Measurements from ENCODE around the gene PPP2R5A.

PPP2R5A gene

GRCh38 chr1:212401838-212402582 lies 116.8 kb downstream of the PPP2R5A start:
- no peak for TF ChIP-seq CTCF (conservative IDR thresholded peaks at IDR 0.05)
- no peak overlapping the region for H3K27ac ChIP-seq

- no peak overlapping the region for H3K27ac ChIP-seq
- TF ChIP-seq CTCF (conservative IDR thresholded peaks at IDR 0.05), result no peak
These were observed 117.6 kb downstream of the PPP2R5A start for GRCh38 chr1:212402666-212403321.

GRCh38 chr1:212410231-212410820 lies 125.1 kb downstream of the PPP2R5A start:
- no peak for TF ChIP-seq CTCF (conservative IDR thresholded peaks at IDR 0.05)
- H3K27ac ChIP-seq, result no peak overlapping the region

All from VCaP (cell line).